Heart right ventricle (tissue), 16 donors: ENCODE measurements around the gene EFCC1. TPM values are rescaled to one million over a fixed set of nuclear protein-coding genes. Genes with fewer than 3 reads are reported as not detected.

ENCODE experiments used
- ATAC-seq, 8 donors: fragments of 200-7000 bp; cut with Tn5 transposase; one replicate each; pipeline ENCODE4 v1.9.1; 2020; ENCODE audit warnings: mild to moderate bottlenecking in 8 of 8, moderate library complexity in 8 of 8, moderate number of reproducible peaks in 1 of 8
- DNase-seq, 2 donors: peaks; one replicate each; pipeline ENCODE4 v3.0.0-alpha.2; 2020
- H3K27ac ChIP-seq, 10 donors: fragments of 200-600 bp; sonication (generic) in 2 of 10; one replicate each; pipeline versions ENCODE4 v1.5.0 to v1.8.0; 2020 to 2022; ENCODE audit warnings: mild to moderate bottlenecking in 3 of 10
- H3K27me3 ChIP-seq, 7 donors: fragments of 200-600 bp; one replicate each; pipeline ENCODE4 v1.8.0; 2021 to 2022; ENCODE audit warnings: mild to moderate bottlenecking in 2 of 7
- H3K36me3 ChIP-seq, 9 donors: fragments of 200-600 bp; sonication (generic) in 1 of 9; one replicate each; pipeline versions ENCODE4 v1.5.0 to v1.8.0; 2020 to 2022; ENCODE audit warnings: mild to moderate bottlenecking in 2 of 9
- H3K4me1 ChIP-seq, 9 donors: fragments of 200-600 bp; sonication (generic) in 1 of 9; one replicate each; pipeline versions ENCODE4 v1.5.0 to v1.8.0; 2020 to 2022; ENCODE audit warnings: mild to moderate bottlenecking in 4 of 9
- H3K4me3 ChIP-seq, 10 donors: fragments of 200-600 bp; sonication (generic) in 2 of 10; one replicate each; pipeline versions ENCODE4 v1.5.0 to v1.8.0; 2020 to 2022; ENCODE audit warnings: mild to moderate bottlenecking in 7 of 10, moderate library complexity in 2 of 10
- H3K9me3 ChIP-seq, 11 donors: fragments of 200-600 bp in 10 of 11; sonication (generic) in 2 of 11; one replicate each; pipeline versions ENCODE4 v1.5.0 to v1.8.0; 2013 to 2022; ENCODE audit warnings: mild to moderate bottlenecking in 2 of 11, control low read depth in 1 of 11, moderate library complexity in 1 of 11
- WGBS, 2 donors: extraction: QIAGEN DNeasy Blood & Tissue Kit; methylation state at CpG; one replicate each; pipeline ENCODE4 v1.1.7; 2013; ENCODE audit warnings: inconsistent platforms in 1 of 2; 5-methylcytosine and 5-hydroxymethylcytosine counted together
- intact Hi-C, 10 donors: fragments of 100-400 bp; cut with DNase I; formaldehyde crosslinking; loops; one replicate each; pipeline versions ENCODE4 v1.11.1 to v1.14.2; 2022
- polyA plus RNA-seq, 2 donors: library from polyadenylated mRNA; stranded (reverse); fragments of 200-250 nt; gene quantifications; one replicate each; pipeline ENCODE4 v1.2.3, GENCODE V29; 2013
- total RNA-seq, 10 donors: library from RNA; stranded (reverse); fragmentation: NEBNext Ultra II Directional in 3 of 10; extraction: Animal tissue kit (Norgen Biotek cat#: 25700) in 3 of 10; gene quantifications; one replicate each; pipeline versions ENCODE4 v1.2.1 to v1.2.4, GENCODE V29; 2021 to 2023
- TF ChIP-seq, protein P1 (sequence below), 9 donors: fragments of 200-600 bp; sonication (generic) in 2 of 9; IDR thresholded peaks; one replicate each; pipeline versions ENCODE4 v1.5.0 to v1.8.0; 2021 to 2022; ENCODE audit warnings: antibody characterized with exemption in 9 of 9, mild to moderate bottlenecking in 5 of 9, moderate library complexity in 1 of 9
- donor health status: Arrhythmogenic right ventricular cardiomyopathy.
- donor health status: ischemic (EF 13 %, LVEDD 7.1; RV severe dilation, severe dysfunction).
- donor health status: healthy with polysubstance abuse.
- donor health status: DM: no; HTN: yes; CAD: no.
- donor health status: DM: no; HTN: no; CAD: no.
- donor health status: ischemic (EF 25% LVEDD 6.9; RV normal size, moderate dysfunction).
- donor health status: ischemic (EF 25% LVEDD 5.7; RV mildly dilated, moderate dysfunction).
- donor health status: healthy.
- donor health status: DM: yes; HTN: yes; CAD: no.
- donor health status: Ischemic cardiomyopathy.
- donor health status: ischemic (EF 35%, LVEDD 5.7; RV mildly dilated, moderate dysfunction).
- donor health status: nonischemic (EF 11% LVEDD 7.7; RV severe dilation, severe dysfunction).
- donor health status: DM: yes; HTN: yes; CAD: no.
- donor health status: PGD.
- donor health status: ischemic (EF 29% LVEDD 5.4; RV normal size, mild dysfunction).
- donor health status: nonischemic (EF 23%, LVEDD 6.1; RV moderate dilation, normal function).

Gene EFCC1
- total and polyA plus RNA-seq, 12 donors, result 1.0 to 3.3 (median 2.1) TPM

DNA sequence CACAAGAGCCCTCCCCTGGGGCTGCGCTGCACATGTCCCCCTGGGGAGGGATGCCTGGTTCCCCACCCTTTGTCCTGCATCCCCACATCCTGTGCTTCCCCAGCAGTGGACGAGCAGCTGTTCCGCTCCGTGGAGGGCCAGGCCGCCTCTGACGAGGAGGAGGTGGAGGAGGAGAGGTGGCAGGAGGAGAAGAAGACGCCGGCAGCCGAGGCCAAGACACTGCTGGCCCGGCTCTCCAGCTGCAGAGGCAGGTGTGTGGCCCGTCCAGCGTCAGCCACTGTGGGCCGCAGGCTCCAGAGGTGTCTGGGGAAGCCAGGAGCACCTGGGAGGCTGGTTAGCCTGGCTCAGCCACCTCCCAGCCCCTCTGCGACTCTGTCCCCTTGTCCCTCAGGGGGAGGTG, 31.6 kb downstream of the EFCC1 start:
- ATAC-seq (peak in 2 of 8 donors; percentile 13 to 39), DNase-seq (no peak)
- Histone ChIP-seq H3K27ac (no peak overlapping the region), H3K27me3 (no peaks in the 10 kb centered on the region), H3K4me3 (no peak overlapping the region), H3K4me1 (peaks cover 0 to 3% (median 0%) of the 10 kb centered on the region in 9 donors), H3K9me3 (peaks cover 0 to 5% (median 0%) of the 10 kb centered on the region in 11 donors), H3K36me3 (peaks cover 0 to 56% (median 0%) of the 10 kb centered on the region in 9 donors)
- intact Hi-C loops, result loop anchor here in 1 of 10 donors (10.0 kb wide), 1 partner anchor 48 kb away; no protein-coding TSS in a partner anchor
- TF ChIP-seq, protein P1, sequence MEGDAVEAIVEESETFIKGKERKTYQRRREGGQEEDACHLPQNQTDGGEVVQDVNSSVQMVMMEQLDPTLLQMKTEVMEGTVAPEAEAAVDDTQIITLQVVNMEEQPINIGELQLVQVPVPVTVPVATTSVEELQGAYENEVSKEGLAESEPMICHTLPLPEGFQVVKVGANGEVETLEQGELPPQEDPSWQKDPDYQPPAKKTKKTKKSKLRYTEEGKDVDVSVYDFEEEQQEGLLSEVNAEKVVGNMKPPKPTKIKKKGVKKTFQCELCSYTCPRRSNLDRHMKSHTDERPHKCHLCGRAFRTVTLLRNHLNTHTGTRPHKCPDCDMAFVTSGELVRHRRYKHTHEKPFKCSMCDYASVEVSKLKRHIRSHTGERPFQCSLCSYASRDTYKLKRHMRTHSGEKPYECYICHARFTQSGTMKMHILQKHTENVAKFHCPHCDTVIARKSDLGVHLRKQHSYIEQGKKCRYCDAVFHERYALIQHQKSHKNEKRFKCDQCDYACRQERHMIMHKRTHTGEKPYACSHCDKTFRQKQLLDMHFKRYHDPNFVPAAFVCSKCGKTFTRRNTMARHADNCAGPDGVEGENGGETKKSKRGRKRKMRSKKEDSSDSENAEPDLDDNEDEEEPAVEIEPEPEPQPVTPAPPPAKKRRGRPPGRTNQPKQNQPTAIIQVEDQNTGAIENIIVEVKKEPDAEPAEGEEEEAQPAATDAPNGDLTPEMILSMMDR (IDR thresholded peaks at IDR 0.05), result no peak
- WGBS, 2 donors, result 64 to 69% methylated on average over 14 of the region's 14 CpGs

DNA sequence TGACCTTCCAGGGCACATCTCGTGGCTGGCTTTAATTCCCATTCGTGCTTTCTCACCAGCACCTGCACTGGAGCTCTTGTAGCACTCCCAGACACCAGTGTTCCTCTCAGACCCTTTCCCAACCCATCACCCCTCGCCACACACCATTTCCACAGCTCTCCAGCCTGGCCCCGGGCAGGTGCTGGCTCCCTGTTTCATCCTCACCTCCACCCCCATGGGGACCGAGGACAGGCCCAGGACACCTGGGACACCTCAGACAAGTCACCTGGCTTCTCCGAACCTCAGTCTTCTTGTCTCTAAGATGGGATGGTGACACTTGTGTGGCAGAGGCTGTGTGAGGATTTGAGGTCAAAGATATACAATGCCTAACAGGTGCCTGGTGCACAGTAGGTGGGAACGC, 32.0 kb downstream of the EFCC1 start:
- TF ChIP-seq, protein P1 (IDR thresholded peaks at IDR 0.05), result no peak
- Histone ChIP-seq H3K27me3 (no peaks in the 10 kb centered on the region), H3K4me3 (no peak overlapping the region), H3K36me3 (peaks cover 0 to 58% (median 0%) of the 10 kb centered on the region in 9 donors), H3K4me1 (peaks cover 0 to 3% (median 0%) of the 10 kb centered on the region in 9 donors), H3K27ac (no peak overlapping the region), H3K9me3 (peaks cover 0 to 5% (median 0%) of the 10 kb centered on the region in 11 donors)
- DNase-seq (no peak), ATAC-seq (no peak)
- WGBS, 2 donors, result 91 to 92% methylated on average over 7 of the region's 7 CpGs
- intact Hi-C loops, result loop anchor here in 1 of 10 donors (10.0 kb wide), 1 partner anchor 48 kb away; no protein-coding TSS in a partner anchor

DNA sequence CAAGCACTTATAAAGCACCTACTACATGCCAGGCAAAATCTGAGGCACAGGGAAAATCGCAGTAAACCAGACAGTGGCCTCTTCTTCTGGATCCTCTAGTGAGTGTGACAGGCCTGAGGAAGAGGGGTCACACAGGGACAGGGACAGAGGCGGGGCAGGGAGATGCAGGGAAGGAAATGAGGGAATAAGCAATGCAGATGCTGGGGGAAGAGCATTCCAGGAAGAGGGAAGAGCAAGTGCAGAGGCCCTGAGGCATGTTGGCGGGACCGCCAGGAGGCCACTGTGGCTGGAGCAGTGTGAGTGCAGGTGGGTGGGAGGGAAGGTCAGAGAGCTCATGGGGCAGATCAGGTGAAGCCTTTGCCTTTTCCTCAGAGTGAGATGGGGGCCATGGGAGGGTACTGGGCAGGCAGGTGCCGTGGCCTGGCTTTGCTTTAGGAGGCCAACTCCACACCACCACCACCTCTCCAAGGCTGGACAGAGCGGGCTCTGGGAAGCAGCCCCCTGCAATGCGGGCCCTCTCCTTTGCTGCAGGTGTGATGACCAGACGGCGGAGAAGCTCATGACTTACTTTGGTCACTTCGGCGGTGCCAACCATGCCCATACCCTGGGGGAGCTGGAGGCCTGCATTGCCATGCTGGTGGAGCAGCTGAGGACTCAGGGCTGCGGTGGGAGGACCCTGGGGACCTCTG, 32.7 kb downstream of the EFCC1 start:
- TF ChIP-seq, protein P1 (IDR thresholded peaks at IDR 0.05), result no peak

DNA sequence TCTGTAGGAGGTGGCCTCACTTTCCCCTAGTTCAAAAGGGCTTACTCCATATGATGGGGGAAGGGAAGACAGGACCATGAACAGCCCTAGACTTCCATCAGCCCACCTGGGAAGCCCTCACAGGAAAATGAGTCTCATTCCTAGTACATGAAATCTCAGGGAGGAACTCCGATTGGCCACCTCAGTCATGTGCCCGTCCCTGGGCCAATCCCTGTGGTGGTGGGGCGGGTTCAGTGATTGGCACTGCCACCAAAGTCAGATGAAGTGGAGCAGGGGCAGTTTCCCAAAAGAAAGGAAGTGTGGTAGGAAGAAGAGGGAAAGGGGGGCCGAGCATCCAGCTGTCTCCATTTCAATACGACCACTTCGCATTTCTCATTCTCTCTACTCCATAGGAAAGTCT, 33.5 kb downstream of the EFCC1 start:
- H3K4me3 ChIP-seq, result no peak overlapping the region
- TF ChIP-seq, protein P1 (IDR thresholded peaks at IDR 0.05), result no peak
- H3K4me1 ChIP-seq, result peaks cover 0 to 7% (median 0%) of the 10 kb centered on the region in 9 donors
- peaks cover 0 to 73% (median 0%) of the 10 kb centered on the region in 9 donors for H3K36me3 ChIP-seq
- intact Hi-C loops, result loop anchor here in 1 of 10 donors (10.0 kb wide), 1 partner anchor 50 kb away; no protein-coding TSS in a partner anchor
- WGBS, 2 donors, result 91 to 93% methylated on average over 6 of the region's 6 CpGs
- no peak overlapping the region for H3K27ac ChIP-seq
- ATAC-seq (no peak), DNase-seq (no peak)
- no peaks in the 10 kb centered on the region for H3K27me3 ChIP-seq
- peaks cover 0 to 5% (median 0%) of the 10 kb centered on the region in 11 donors for H3K9me3 ChIP-seq

More for the DNA sequence above, 32.7 kb downstream of the EFCC1 start:
- H3K27me3 ChIP-seq, result no peaks in the 10 kb centered on the region
- intact Hi-C loops, result loop anchor here in 1 of 10 donors (10.0 kb wide), 1 partner anchor 49 kb away; no protein-coding TSS in a partner anchor
- no peak overlapping the region for H3K4me3 ChIP-seq
- H3K27ac ChIP-seq, result no peak overlapping the region
- ATAC-seq (peak in 3 of 8 donors; percentile 13 to 38 (median 15)), DNase-seq (no peak)
- whole genome bisulfite sequencing, 2 donors, result 87 to 88% methylated on average over 12 of the region's 12 CpGs
- peaks cover 0 to 3% (median 0%) of the 10 kb centered on the region in 9 donors for H3K4me1 ChIP-seq
- peaks cover 0 to 5% (median 0%) of the 10 kb centered on the region in 11 donors for H3K9me3 ChIP-seq
- H3K36me3 ChIP-seq, result peaks cover 0 to 64% (median 0%) of the 10 kb centered on the region in 9 donors
